NCI-H1694 treated with DMSO at 0.1 percent for 48 hours (cell line): ENCODE results near the gene FKBP15.
"Not testable (repeated sequence)": the region's sequence is repeated elsewhere in the genome, so short reads cannot be mapped to it uniquely, and the experiment has no call there.

Source experiments
- DNase-seq: peaks from one replicate; lab custom pipeline; 2025; lab: John Stamatoyannopoulos, UW

The FKBP15 gene

DNA sequence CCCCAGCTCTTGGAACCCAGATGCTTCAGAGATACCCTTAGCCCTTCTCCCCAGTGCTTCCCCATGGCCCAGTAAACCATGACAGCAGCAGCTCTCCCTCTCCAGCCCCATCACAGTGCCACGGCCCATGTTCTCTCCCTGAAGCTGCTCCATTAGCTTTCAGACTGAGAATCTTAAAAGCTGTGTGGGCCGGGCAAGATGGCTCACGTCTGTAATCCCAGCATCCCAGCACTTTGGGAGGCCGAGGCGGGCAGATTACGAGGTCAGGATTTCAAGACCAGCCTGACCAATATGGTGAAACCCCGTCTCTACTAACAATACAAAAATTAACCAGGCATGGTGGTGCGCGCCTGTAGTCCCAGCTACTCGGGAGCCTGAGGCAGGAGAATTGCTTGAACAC, 71.5 kb downstream of the FKBP15 start:
- DNase-seq = not testable (repeated sequence)

DNA sequence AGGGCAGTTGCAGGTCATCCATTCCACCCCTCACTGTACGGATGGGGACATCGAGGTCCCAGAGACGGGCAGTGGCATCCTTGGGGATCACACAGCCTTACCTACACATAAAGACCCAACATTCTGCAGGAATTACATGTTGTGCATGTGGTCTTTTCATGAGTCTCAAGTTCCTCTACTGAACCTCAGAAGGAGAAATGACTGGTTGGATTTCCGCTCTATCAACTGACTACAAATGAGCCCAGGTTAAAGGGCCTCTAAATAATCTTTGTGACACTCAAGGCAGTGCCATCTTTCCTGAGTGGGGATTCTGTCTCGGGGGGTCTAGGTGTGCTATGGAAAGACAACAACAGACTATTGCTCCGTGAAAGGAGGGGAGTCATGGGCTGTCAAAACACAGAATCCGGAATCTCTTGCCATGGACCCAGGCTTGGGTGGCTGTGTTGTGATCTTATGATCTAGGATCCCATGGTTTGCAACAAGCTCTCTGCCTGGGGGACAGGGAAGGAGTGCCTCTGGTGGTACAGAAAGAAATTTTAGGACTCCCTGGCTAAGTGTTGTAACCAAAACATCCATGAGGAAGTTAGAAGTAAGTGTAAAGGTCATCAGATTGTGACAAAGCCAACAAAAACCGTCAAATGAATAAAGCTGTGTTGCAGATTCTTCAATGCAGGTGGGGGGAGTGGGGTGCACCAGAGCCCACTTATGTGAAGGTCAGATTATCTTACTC, 72.1 kb downstream of the FKBP15 start:
- DNase-seq = no peak

GRCh38 chr9:113148372-113148705, 72.7 kb downstream of the FKBP15 start:
- DNase-seq = no peak

DNA sequence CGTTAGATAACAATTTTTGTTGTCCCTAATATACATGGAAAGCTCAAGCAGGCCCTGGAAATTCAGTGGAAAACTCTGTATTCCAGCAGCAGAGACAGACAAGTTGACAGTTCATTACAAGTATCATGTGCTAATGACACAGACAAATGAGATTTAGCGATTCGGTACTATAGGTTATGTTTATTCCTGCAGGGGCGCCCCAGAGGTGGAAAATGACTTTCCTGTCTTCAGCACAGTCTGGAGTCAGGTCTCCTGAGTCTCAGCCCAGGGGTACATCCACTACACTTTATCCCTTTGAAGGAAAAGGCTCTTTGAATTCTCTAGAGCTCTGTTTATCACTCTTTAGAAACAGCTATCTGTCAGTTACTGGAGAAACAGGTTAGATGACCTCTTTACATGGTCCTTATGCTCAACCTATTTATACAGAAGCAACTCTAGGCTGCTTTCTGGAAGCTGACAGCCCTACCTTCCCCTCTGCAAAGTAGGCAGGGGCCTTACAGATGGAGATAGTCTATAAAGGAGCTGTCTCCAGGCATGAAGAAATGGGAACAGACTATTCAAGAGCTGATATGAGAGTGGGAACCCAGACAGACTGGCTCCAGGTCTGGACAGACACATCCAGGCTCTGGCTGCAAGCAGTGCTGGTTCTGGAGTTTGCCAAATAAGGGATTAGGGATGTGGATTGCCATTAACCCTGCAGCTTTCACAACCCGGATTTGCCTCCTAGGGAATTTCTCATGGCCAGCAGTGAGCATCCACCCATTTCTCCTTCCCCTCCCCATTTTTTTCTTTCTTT, 77.4 kb downstream of the FKBP15 start:
- no peak for DNase-seq

DNA sequence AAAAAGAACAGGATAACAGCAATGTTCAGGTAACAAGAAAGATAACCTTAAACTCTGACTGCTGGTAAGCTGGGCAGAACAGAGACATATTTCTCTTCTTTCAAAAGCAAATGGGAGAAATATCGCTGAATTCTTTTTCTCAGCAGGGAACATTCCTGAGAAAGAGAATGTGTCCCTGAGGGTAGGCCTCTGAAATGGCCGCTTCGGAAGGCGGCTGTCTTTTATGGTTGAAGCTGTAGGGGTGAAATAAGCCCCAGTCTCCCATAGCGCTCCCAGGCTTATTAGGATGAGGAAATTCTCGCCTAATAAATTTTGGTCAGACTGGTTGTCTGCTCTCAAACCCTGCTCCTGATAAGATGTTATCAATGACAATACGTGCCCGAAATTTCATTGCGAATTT, 80.2 kb downstream of the FKBP15 start:
- not testable (repeated sequence) for DNase-seq

- DNase-seq = no peak
Measured at GRCh38 chr9:113139953-113140352, 81.1 kb downstream of the FKBP15 start.

- no peak for DNase-seq
Measured at GRCh38 chr9:113139225-113139829, 81.8 kb downstream of the FKBP15 start.

DNA sequence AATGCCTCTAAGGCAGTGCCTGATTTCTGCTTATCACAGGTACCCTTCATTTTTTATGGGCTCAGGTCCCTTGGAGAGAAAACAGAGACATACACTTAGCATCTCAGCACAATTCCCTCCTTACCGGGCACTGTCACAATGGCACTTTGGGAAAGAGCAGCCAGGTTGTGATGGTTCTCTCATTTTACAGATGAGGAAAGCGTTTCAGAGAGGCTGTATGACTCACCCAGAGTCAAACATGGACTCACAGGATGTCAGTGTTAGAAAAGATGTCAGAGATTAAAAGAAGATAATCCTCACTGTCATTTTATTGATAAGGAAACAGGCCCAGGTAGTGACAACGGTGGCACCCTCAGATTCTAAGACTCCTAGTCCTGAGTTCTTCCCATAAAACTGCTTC, 82.3 kb downstream of the FKBP15 start:
- no peak for DNase-seq

DNA sequence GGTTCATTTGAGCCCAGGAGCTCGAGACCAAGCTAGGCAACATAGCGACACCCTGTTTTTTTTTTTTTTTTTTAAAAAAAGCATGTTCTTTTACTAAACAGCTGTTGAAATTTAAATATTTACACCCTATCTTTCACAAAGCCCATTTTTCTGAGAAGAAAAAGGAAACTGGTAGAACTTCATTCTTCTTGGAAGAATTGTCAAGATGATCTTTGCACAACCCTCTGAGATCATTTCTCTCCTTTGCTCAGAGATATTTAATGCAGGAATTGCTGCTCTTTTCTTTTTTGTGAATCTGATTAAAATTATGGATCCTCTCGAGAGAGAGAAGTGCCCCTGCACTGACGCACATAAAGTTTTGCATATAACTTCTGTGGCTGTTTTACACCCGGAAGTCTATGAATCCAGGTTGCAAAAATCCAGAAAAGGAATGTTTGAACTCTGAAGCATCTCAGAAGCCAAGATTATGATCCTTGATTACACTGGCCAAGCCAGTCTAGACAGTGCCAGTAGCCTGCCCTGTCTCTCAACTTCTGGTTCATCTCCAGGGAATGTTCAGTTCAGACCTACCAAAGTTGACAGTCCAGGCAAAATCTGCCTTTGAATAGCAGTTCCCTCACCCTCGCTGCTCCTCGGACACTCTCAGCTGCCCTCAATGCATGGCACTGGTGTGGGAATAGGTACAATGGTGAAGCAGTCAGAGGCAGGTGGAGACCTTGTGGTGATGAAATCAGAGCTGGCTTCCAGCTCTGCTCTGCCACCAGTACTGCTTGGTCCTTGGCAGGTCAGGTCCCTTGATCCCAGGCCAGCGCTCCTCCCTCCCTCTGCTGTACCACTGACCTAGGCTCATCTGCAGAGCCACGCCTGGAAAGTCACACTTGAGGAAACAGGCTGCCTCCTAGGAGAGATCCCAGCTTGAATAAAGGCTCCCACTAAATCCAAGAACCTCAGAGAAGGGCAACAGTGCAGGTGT, 83.6 kb downstream of the FKBP15 start:
- no peak for DNase-seq

GRCh38 chr9:113131689-113132151, 89.4 kb downstream of the FKBP15 start:
- DNase-seq = no peak

GRCh38 chr9:113129884-113130283, 91.2 kb downstream of the FKBP15 start:
- no peak for DNase-seq

DNA sequence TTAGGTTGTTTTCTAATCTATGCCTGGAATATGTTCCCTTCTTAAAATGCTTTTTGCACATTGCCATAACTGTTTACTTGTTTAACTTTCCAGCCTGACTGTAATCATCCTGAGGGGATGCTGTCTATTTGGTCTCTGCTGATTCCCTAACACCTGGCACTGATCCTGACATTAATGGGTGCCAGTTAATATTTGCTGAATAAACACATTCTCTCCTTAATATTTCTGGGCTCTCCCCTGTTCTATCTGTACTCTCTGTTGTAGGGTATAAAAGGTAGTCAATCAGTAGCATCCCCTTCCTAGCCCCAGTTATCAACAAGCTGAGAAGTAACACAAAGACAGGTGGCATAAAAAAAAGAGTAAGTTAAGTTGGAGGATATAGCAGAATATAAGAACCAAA, 91.6 kb downstream of the FKBP15 start:
- no peak for DNase-seq

- DNase-seq = no peak
Measured at GRCh38 chr9:113125386-113126035, 95.6 kb downstream of the FKBP15 start.

- DNase-seq = not testable (repeated sequence)
Measured at GRCh38 chr9:113118829-113119228, 102.2 kb downstream of the FKBP15 start.
